GM12874 (cell line): ENCODE measurements around the gene USF3.

Experiments used
- TF ChIP-seq, protein P1 (sequence below): IDR thresholded peaks from 2 replicates; pipeline ENCODE4 v1.5.1; 2011; ENCODE audit warnings: low read depth, mild to moderate bottlenecking, control low read depth, low read length, moderate library complexity; ENCODE audit not compliant: insufficient read depth

USF3 gene, protein sequence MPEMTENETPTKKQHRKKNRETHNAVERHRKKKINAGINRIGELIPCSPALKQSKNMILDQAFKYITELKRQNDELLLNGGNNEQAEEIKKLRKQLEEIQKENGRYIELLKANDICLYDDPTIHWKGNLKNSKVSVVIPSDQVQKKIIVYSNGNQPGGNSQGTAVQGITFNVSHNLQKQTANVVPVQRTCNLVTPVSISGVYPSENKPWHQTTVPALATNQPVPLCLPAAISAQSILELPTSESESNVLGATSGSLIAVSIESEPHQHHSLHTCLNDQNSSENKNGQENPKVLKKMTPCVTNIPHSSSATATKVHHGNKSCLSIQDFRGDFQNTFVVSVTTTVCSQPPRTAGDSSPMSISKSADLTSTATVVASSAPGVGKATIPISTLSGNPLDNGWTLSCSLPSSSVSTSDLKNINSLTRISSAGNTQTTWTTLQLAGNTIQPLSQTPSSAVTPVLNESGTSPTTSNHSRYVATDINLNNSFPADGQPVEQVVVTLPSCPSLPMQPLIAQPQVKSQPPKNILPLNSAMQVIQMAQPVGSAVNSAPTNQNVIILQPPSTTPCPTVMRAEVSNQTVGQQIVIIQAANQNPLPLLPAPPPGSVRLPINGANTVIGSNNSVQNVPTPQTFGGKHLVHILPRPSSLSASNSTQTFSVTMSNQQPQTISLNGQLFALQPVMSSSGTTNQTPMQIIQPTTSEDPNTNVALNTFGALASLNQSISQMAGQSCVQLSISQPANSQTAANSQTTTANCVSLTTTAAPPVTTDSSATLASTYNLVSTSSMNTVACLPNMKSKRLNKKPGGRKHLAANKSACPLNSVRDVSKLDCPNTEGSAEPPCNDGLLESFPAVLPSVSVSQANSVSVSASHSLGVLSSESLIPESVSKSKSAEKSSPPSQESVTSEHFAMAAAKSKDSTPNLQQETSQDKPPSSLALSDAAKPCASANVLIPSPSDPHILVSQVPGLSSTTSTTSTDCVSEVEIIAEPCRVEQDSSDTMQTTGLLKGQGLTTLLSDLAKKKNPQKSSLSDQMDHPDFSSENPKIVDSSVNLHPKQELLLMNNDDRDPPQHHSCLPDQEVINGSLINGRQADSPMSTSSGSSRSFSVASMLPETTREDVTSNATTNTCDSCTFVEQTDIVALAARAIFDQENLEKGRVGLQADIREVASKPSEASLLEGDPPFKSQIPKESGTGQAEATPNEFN (N-terminal part only)

DNA sequence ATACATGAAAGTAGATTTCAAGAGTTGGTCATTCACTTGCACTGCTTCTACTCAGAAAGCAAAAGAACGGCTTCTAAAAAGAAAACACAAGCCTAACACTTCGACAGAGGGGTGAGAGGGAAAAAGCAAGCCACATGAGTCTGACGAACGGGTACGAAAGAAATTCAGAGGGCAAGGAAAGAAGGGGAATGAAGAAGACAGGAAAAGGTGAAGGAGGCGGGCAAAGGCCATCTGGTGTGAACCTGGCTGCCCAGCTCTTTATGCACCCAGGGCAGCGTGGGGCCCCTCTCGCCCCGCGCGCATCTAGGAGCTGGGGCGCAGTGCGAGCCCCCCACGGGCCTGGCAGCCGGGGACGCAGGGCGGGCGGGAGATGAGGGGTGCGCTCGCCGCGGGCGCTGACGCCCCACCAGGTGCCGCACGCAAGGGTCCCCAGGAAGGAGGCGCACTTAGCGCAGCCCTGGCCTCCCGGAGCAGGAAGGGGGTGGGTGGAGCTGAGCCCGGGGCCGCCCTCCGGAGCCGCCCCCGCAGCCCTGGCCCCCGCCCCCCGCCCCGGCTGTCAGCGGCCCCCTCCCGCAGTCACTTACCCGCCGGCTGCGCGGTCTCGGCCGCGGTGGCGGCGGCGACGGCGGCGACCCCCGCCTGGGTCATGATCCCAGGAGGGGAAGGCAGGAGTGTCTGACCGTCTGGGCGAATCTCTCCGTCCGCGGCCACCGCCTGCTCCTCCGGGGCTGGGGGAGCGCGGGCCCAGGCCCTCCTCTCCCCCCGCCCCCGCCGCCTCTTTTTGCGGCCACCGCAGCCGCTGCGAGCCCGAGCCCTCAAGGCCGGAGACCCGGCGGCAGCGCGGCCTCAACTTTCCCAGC lies at the start of gene USF3:
Gene USF3, minus strand, starts transcription at position 857 of the 860 bp plus-strand sequence. CDS start 21,764 bp downstream, outside the sequence.
- TF ChIP-seq, protein P1, sequence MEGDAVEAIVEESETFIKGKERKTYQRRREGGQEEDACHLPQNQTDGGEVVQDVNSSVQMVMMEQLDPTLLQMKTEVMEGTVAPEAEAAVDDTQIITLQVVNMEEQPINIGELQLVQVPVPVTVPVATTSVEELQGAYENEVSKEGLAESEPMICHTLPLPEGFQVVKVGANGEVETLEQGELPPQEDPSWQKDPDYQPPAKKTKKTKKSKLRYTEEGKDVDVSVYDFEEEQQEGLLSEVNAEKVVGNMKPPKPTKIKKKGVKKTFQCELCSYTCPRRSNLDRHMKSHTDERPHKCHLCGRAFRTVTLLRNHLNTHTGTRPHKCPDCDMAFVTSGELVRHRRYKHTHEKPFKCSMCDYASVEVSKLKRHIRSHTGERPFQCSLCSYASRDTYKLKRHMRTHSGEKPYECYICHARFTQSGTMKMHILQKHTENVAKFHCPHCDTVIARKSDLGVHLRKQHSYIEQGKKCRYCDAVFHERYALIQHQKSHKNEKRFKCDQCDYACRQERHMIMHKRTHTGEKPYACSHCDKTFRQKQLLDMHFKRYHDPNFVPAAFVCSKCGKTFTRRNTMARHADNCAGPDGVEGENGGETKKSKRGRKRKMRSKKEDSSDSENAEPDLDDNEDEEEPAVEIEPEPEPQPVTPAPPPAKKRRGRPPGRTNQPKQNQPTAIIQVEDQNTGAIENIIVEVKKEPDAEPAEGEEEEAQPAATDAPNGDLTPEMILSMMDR, result no peak

DNA sequence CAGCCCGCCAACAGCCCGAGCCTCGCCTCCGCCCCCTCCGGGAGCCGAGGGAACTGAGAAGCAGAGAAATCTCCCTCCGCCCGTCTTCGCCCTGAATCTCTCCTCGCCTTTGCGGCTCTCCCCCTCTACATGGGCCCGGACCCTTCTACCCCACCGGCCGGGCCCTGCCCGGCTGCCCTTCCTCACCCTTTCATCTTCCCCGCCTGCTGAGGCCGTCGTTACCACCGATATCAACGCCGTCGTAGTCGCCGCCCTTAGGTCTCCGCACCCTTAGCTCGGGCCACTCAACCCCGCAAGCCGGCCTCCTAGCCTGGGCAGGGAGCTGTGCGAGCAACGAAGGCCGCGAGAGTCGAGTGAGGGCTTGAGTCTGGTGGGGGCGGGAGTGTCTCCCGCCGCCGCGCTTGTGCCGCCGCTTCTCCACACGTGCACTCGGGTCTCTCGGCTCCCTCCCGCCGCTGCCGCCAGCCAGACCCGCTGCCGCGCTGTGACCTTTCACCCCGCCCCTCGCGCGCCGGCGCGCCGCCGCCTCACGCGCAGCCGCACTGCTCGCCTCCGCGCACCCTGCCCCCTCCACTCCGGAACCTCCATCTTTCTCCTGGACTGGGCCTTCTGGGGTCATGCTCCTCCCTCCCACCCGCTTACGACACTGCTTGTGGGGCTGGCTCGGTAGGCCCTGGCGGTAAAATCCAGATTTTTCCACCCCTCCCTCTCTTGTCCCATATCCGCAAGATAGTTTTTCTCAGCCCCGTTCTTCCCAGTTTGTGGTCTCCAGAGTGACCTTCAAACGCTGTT lies 49.5 kb upstream of the USF3 start, which contains the start of gene NAA50:
Gene NAA50, minus strand, starts transcription at position 494 of the 792 bp plus-strand sequence. Its CDS starts 300 bp downstream, at position 194.
- TF ChIP-seq, protein P1, result peak; percentile 48

DNA sequence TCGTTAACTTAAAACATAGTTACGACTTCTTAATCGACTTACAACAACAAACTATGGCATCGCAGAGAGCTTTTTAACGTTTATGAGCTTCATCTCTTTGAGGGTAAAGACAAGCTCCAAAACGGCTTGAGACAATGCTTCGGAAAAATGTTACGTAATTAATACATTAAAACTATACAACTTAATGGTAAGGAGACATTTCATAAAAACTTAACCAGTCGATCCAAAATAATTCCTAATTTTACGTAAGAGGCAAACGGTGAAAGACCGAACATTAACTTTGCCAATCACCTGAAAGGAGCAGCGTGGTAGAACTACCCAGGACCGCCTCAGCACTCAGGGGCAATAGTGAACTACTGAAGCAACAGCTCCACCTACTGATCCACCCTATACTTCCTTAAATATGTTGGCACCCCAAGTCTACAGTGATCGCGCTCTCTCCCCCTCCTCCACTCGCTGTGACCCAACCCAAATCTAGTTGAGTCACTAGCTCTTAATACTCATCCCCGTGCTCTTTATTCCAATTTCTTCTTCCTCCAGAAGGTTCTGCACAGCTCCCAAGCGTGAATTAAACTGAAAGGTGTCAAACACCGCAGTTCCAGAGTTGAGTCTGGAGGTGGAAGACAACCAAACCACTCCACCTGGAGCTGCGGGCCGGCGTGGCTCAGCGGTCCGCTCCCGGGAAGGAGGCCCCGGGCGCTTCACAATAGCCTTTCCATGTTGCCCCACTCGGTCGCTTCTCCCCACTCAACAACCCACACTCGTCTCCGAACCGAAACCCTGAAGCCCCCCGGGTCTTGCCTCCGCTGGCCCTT lies 48.7 kb upstream of the USF3 start:
- TF ChIP-seq, protein P1, result peak; percentile 65

DNA sequence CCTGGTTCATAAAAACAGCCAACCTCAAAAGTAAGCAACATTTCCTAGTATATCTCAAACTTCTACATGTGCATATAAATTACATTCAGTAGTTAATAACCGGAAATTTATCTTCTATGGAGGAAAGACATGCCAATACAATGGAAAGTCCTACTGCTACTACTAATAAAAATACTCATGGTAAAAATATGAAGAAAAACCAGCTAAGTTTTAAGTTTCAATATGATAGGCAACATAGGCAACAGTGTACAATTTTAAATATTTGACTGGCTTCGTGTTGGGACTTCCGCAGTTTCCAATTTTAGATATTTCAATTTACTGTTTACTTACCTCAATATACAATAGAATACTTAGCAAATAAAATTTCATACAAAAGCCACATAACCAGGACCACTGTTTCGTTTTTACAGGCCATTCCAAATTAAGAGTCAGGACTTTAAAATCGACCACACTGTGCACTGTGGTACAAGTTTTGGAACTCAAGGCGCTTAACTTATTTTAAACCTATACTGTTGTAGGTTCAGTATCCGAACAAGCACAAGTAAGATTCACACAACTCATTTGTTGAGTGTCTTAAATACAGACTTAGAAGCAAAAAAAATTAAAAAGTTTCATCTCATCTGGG lies 46.7 kb upstream of the USF3 start:
- TF ChIP-seq, protein P1, result no peak

DNA sequence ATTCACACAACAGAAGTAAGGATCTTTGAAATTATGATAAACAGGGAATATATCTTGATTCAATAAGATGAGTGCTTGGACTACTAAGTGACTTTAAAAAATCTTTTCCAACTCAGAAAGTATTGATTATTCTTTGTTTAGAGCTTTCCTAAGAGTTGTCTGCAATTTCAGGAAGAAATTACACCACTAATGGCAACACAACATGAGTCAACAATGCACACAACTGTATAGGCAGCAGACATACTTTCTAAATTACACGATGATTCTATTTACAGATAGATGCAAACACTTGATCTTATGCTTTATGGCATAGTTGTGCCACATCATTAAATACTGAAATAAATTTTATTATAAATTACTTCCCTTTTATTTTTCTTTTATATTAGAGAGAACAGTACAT lies 45.2 kb upstream of the USF3 start:
- TF ChIP-seq, protein P1, result no peak
